HL-60 (cell line): ENCODE results near the gene FNDC1.

Experiments used
- DNase-seq, 2 experiments: peaks; one replicate each; pipeline ENCODE4 v3.0.0-alpha.2; 2010 to 2020; ENCODE audit warnings: low read depth in 1 of 2, low spot score in 1 of 2
- H3K27ac ChIP-seq: fragments of 250-450 bp; sonication (Bioruptor Pico); replicated peaks from 2 replicates; pipeline ENCODE4 v1.5.1; 2020; ENCODE audit warnings: mild to moderate bottlenecking, moderate library complexity
- H3K27me3 ChIP-seq: fragments of 250-450 bp; sonication (Bioruptor Pico); 2 replicates; pipeline ENCODE4 v1.5.1; 2021; ENCODE audit warnings: mild to moderate bottlenecking, moderate library complexity; ENCODE audit not compliant: insufficient read depth, poor library complexity, severe bottlenecking
- H3K4me3 ChIP-seq: replicated peaks from 2 replicates; pipeline ENCODE4 v1.5.1; 2011; ENCODE audit warnings: mild to moderate bottlenecking, control low read depth, low read length; ENCODE audit not compliant: insufficient read depth
- GABPA ChIP-seq: IDR thresholded peaks from 2 replicates; pipeline ENCODE4 v1.6.1; 2012; ENCODE audit warnings: low read depth
- POLR2AphosphoS5 ChIP-seq: IDR thresholded peaks from 2 replicates; pipeline ENCODE4 v1.6.1; 2012; ENCODE audit warnings: low read depth
- SPI1 ChIP-seq: IDR thresholded peaks from 2 replicates; pipeline ENCODE4 v1.6.1; 2012; ENCODE audit warnings: low read depth, mild to moderate bottlenecking, borderline replicate concordance
- TF ChIP-seq, protein P1 (sequence below): IDR thresholded peaks from one replicate; pipeline ENCODE4 v1.5.1; 2011; ENCODE audit warnings: low read length, control low read depth, inconsistent platforms; ENCODE audit not compliant: insufficient read depth
- TF ChIP-seq, protein P2 (sequence below): IDR thresholded peaks from 2 replicates; pipeline ENCODE4 v1.6.1; 2012; ENCODE audit warnings: low read depth; ENCODE audit not compliant: insufficient replicate concordance

The FNDC1 gene

DNA sequence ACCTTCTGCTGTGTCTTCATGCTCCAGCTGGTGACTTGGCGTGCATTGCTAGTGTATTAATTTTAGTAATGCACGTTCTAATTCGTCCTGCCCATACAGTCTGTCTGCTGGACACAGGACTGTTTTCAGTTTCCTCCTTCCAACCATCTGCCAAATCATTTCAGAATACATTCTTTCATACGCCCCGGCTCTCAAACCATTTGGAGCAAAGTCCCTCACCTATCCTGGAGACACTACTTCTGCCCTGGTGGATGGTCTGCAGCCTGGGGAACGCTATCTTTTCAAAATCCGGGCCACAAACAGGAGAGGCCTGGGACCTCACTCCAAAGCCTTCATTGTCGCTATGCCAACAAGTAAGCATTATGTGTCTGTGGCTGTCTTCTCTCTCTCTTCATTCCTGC is 60.5 kb downstream of the FNDC1 start:
- Histone ChIP-seq H3K27ac (no peak overlapping the region), H3K27me3 (peaks cover 41% of the 10 kb centered on the region), H3K4me3 (no peak overlapping the region)
- no peak for DNase-seq
- TF ChIP-seq SPI1, result no peak
- no peak for TF ChIP-seq POLR2AphosphoS5
- TF ChIP-seq, protein P1, sequence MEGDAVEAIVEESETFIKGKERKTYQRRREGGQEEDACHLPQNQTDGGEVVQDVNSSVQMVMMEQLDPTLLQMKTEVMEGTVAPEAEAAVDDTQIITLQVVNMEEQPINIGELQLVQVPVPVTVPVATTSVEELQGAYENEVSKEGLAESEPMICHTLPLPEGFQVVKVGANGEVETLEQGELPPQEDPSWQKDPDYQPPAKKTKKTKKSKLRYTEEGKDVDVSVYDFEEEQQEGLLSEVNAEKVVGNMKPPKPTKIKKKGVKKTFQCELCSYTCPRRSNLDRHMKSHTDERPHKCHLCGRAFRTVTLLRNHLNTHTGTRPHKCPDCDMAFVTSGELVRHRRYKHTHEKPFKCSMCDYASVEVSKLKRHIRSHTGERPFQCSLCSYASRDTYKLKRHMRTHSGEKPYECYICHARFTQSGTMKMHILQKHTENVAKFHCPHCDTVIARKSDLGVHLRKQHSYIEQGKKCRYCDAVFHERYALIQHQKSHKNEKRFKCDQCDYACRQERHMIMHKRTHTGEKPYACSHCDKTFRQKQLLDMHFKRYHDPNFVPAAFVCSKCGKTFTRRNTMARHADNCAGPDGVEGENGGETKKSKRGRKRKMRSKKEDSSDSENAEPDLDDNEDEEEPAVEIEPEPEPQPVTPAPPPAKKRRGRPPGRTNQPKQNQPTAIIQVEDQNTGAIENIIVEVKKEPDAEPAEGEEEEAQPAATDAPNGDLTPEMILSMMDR, result no peak
- TF ChIP-seq GABPA, result no peak
- TF ChIP-seq, protein P2, sequence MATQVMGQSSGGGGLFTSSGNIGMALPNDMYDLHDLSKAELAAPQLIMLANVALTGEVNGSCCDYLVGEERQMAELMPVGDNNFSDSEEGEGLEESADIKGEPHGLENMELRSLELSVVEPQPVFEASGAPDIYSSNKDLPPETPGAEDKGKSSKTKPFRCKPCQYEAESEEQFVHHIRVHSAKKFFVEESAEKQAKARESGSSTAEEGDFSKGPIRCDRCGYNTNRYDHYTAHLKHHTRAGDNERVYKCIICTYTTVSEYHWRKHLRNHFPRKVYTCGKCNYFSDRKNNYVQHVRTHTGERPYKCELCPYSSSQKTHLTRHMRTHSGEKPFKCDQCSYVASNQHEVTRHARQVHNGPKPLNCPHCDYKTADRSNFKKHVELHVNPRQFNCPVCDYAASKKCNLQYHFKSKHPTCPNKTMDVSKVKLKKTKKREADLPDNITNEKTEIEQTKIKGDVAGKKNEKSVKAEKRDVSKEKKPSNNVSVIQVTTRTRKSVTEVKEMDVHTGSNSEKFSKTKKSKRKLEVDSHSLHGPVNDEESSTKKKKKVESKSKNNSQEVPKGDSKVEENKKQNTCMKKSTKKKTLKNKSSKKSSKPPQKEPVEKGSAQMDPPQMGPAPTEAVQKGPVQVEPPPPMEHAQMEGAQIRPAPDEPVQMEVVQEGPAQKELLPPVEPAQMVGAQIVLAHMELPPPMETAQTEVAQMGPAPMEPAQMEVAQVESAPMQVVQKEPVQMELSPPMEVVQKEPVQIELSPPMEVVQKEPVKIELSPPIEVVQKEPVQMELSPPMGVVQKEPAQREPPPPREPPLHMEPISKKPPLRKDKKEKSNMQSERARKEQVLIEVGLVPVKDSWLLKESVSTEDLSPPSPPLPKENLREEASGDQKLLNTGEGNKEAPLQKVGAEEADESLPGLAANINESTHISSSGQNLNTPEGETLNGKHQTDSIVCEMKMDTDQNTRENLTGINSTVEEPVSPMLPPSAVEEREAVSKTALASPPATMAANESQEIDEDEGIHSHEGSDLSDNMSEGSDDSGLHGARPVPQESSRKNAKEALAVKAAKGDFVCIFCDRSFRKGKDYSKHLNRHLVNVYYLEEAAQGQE, result no peak

DNA sequence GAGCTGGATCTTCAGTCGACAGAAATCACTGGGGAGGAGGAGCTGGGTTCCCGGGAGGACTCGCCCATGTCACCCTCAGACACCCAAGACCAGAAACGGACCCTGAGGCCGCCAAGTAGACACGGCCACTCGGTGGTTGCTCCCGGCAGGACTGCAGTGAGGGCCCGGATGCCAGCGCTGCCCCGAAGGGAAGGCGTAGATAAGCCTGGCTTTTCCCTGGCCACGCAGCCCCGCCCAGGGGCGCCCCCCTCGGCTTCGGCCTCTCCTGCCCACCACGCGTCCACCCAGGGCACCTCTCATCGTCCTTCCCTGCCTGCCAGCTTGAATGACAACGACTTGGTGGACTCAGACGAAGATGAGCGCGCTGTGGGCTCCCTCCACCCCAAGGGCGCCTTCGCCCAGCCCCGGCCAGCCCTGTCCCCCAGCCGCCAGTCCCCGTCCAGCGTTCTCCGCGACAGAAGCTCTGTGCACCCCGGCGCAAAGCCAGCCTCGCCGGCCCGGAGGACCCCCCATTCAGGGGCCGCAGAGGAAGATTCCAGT is 63.0 kb downstream of the FNDC1 start:
- peaks cover 49% of the 10 kb centered on the region for H3K27me3 ChIP-seq
- no peak for DNase-seq
- H3K27ac ChIP-seq, result no peak overlapping the region
- TF ChIP-seq SPI1 (no peak), GABPA (no peak), POLR2AphosphoS5 (no peak)
- TF ChIP-seq, protein P2, result no peak
- TF ChIP-seq, protein P1, result no peak
- H3K4me3 ChIP-seq, result no peak overlapping the region

DNA sequence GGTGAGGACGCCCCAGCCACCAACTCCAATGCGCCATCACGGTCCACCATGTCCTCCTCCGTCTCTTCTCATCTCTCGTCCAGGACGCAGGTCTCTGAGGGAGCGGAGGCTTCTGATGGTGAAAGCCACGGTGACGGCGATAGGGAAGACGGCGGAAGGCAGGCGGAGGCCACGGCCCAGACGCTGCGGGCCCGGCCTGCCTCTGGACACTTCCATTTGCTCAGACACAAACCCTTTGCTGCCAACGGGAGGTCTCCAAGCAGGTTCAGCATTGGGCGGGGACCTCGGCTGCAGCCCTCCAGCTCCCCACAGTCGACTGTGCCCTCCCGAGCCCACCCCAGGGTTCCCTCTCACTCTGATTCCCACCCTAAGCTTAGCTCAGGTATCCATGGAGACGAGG is 63.6 kb downstream of the FNDC1 start:
- no peak for DNase-seq
- H3K27me3 ChIP-seq, result peaks cover 49% of the 10 kb centered on the region
- H3K4me3 ChIP-seq, result no peak overlapping the region
- no peak for TF ChIP-seq GABPA
- TF ChIP-seq POLR2AphosphoS5, result no peak
- no peak for TF ChIP-seq SPI1
- TF ChIP-seq, protein P2, result no peak
- TF ChIP-seq, protein P1, result no peak
- H3K27ac ChIP-seq, result no peak overlapping the region
